Activated naive CD8-positive, alpha-beta T cell treated with anti-CD3 and anti-CD28 coated beads, Interleukin-2, amount 50 U/mL, for 24 hours (primary cell): Measurements from ENCODE around the gene OR10A2.
"Not testable (repeated sequence)": the region's sequence is repeated elsewhere in the genome, so short reads cannot be mapped to it uniquely, and the experiment has no call there.

Experiments used
- ATAC-seq: fragments of 150-1000 bp; cut with Tn5 transposase; one replicate; pipeline ENCODE4 v1.10.0; 2021
- DNase-seq: peaks from one replicate; pipeline ENCODE4 v3.0.0; 2021
- H3K27ac Mint-ChIP-seq: one replicate; pipeline ENCODE4 v1.8.0; 2021; ENCODE audit warnings: mild to moderate bottlenecking, mixed read lengths
- H3K27me3 Mint-ChIP-seq: one replicate; pipeline ENCODE4 v1.8.0; 2021; ENCODE audit warnings: mixed read lengths
- H3K36me3 Mint-ChIP-seq: one replicate; pipeline ENCODE4 v1.8.0; 2021; ENCODE audit warnings: low read depth, mixed read lengths
- H3K4me1 Mint-ChIP-seq: one replicate; pipeline ENCODE4 v1.8.0; 2021; ENCODE audit warnings: mixed read lengths
- H3K4me3 Mint-ChIP-seq: one replicate; pipeline ENCODE4 v1.8.0; 2021; ENCODE audit warnings: mild to moderate bottlenecking, moderate library complexity, mixed read lengths
- H3K9me3 Mint-ChIP-seq: one replicate; pipeline ENCODE4 v1.8.0; 2021; ENCODE audit warnings: mixed read lengths

Gene OR10A2

DNA sequence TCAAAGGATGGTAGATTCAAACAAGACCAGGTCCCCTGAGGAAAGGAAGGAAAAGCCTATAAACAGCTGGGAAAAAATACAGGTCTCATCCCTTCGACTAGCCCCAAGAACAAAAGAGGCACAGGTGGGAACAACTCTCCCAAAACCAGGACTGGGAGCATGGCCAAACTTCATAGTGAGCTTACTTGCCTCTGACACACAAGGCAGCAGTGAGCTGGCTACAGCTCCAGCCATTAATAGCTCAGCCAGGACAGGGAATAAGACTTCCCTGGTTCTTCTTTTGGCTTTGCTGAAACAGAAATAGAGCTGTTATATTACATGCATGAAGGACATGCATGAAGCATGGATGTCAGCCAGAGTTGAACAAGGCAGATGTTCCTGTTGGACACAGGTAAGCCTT, at the start of gene OR10A2:
Gene OR10A2, plus strand, starts transcription at position 97 of the 400 bp plus-strand sequence. CDS start 6,698 bp downstream, outside the sequence.
- no peaks in the 10 kb centered on the region for H3K36me3 Mint-ChIP-seq
- ATAC-seq (no peak), DNase-seq (no peak)
- no peaks in the 10 kb centered on the region for H3K4me1 Mint-ChIP-seq
- no peak within 1 kb of the TSS for H3K27ac Mint-ChIP-seq
- H3K4me3 Mint-ChIP-seq, result no peak within 1 kb of the TSS
- H3K9me3 Mint-ChIP-seq, result peaks cover 4% of the 10 kb centered on the region
- peaks cover 12% of the 10 kb centered on the region for H3K27me3 Mint-ChIP-seq

DNA sequence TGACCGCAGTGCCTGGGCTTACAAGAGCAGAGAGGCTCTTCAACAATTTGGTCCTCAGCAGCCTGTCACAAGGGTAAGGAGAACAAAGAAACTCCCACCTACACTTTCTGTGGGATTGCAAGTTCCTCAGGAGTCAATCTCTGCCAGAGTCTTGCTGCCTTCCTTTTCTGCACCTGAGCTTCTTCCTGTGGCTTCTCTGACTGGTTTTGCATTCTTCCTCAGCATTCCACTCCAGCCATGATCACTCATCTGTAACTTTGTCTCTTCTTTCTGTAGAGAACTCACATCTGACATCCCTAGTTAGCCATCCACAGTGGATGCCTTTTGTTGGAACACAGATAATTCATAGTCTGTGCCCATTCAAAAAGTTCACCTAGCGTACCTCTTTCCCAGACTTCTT, 49.2 kb upstream of the OR10A2 start:
- ATAC-seq, result no peak
- Mint-ChIP-seq H3K27ac (no peak overlapping the region), H3K36me3 (no peaks in the 10 kb centered on the region), H3K4me3 (no peak overlapping the region), H3K27me3 (peaks cover 33% of the 10 kb centered on the region), H3K4me1 (no peaks in the 10 kb centered on the region), H3K9me3 (no peaks in the 10 kb centered on the region)
- no peak for DNase-seq

DNA sequence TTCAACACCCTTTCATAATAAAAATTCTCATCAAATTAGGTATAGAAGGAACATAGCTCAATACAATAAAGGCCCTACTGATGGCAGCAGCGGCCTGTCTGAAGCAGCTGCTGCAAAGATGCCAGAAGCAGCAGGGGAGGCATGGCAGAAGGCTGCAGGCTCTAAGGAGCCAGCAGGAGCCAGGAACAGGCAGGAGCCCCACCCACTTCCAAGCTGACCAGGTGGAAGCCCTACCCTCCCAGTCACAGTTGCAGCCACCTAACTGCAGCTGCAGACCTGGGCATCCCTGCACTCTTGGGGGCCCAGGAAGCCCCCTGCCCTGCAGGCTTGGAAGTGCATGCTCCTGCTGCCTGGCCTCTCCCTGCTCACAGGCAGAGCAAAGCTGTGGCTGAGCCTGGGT, 45.2 kb upstream of the OR10A2 start:
- Mint-ChIP-seq H3K4me3 (no peak overlapping the region), H3K27ac (no peak overlapping the region), H3K4me1 (no peaks in the 10 kb centered on the region), H3K36me3 (no peaks in the 10 kb centered on the region), H3K27me3 (peaks cover 17% of the 10 kb centered on the region), H3K9me3 (peaks cover 5% of the 10 kb centered on the region)
- ATAC-seq (no peak), DNase-seq (no peak)

- Mint-ChIP-seq H3K4me1 (no peaks in the 10 kb centered on the region), H3K27me3 (peaks cover 14% of the 10 kb centered on the region), H3K27ac (no peak overlapping the region), H3K9me3 (peaks cover 5% of the 10 kb centered on the region), H3K4me3 (no peak overlapping the region), H3K36me3 (no peaks in the 10 kb centered on the region)
- DNase-seq (no peak), ATAC-seq (no peak)
These were observed 43.9 kb upstream of the OR10A2 start for GRCh38 chr11:6818967-6819366.

DNA sequence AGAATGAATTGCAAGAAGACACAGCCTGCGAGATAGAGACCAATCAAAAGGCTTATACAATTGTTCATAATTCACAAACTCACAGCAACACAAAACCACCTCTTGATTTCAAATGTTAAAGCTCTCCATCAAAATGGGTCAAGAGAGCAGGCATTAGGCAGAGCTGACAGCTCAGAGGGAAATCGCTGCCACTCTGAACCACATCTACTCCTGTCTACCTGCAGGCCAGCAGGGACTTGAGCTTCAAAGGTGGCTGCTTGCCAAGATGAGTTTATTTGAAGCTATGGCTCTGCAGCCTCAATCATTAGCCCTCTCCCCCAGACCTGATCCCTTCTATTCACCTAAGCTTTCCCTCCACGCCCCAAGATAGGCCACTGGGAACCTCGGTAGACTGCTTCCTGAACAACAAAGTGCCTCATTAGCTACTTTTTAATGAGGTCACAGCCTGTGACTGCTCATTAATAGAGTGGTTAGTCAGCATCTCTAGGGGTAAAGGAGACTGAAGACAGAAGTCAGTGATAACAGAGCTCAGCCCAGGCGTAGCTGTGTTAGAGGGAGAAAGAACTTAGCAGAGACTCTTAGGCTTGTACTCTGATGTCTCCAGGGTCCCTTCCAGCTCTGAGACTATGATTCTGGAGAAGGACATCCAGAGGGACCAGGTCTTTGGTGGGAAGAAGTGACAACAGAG, 38.6 kb upstream of the OR10A2 start:
- no peaks in the 10 kb centered on the region for H3K36me3 Mint-ChIP-seq
- ATAC-seq (no peak), DNase-seq (no peak)
- H3K27ac Mint-ChIP-seq, result no peak overlapping the region
- H3K4me3 Mint-ChIP-seq, result no peak overlapping the region
- peaks cover 5% of the 10 kb centered on the region for H3K9me3 Mint-ChIP-seq
- no peaks in the 10 kb centered on the region for H3K4me1 Mint-ChIP-seq
- H3K27me3 Mint-ChIP-seq, result peaks cover 13% of the 10 kb centered on the region

DNA sequence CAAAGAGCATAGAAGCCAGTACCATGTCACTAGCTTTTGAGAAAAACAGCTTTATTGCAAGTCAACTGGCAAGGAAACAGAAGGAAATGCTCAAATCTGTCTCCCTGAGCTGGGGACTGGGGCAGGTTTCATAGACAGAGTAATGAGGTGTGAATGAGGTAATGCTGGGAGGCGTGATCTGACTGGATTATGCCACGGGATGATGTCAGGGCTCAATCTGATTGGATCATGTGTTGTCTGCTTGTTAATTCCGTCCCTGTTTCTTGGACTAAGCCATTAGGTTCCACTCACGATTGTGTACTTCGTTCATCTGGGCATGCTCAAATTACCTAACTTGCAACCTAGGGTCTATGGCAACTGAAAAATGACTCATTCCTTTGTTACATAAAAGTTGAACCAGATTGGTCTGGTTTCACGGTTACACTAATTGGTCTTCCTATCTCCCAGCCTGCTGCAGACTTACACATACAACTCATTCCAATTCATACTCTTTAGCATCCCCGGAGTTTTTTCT, 37.6 kb upstream of the OR10A2 start:
- no peak for ATAC-seq
- H3K4me1 Mint-ChIP-seq, result no peaks in the 10 kb centered on the region
- H3K4me3 Mint-ChIP-seq, result no peak overlapping the region

GRCh38 chr11:6828103-6828502, 34.8 kb upstream of the OR10A2 start:
- Mint-ChIP-seq H3K9me3 (no peaks in the 10 kb centered on the region), H3K36me3 (no peaks in the 10 kb centered on the region), H3K4me1 (no peaks in the 10 kb centered on the region), H3K27me3 (peaks cover 8% of the 10 kb centered on the region), H3K4me3 (no peak overlapping the region), H3K27ac (no peak overlapping the region)
- ATAC-seq, result no peak
- no peak for DNase-seq

More for the DNA sequence above, 37.6 kb upstream of the OR10A2 start:
- no peaks in the 10 kb centered on the region for H3K36me3 Mint-ChIP-seq
- H3K27me3 Mint-ChIP-seq, result peaks cover 11% of the 10 kb centered on the region
- H3K27ac Mint-ChIP-seq, result no peak overlapping the region
- DNase-seq, result no peak
- H3K9me3 Mint-ChIP-seq, result peaks cover 2% of the 10 kb centered on the region

GRCh38 chr11:6833356-6833755, 29.5 kb upstream of the OR10A2 start:
- Mint-ChIP-seq H3K36me3 (no peaks in the 10 kb centered on the region), H3K9me3 (no peaks in the 10 kb centered on the region), H3K4me1 (no peaks in the 10 kb centered on the region), H3K27ac (no peak overlapping the region), H3K27me3 (peaks cover 5% of the 10 kb centered on the region), H3K4me3 (no peak overlapping the region)
- ATAC-seq (no peak), DNase-seq (no peak)

DNA sequence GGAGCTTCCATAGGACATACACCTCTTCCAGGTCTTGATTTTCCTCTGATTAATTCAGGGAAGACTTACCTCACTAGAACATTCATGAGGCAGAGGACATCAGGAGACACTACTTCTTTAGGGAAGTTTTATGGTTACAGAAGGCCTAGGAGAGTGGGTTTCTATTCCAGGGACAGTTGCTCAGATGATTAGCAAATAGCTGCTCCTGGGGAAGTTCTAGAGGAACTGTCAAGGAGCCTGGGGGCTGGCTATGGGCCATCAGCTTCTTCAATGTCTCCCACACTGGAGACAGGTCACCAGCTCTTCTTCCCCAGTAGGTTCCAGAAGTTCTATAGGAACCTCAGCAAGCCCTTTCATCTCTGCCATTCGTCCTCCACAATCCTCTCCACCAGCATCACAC, 28.8 kb upstream of the OR10A2 start:
- Mint-ChIP-seq H3K4me1 (no peaks in the 10 kb centered on the region), H3K27ac (no peak overlapping the region), H3K27me3 (peaks cover 5% of the 10 kb centered on the region), H3K36me3 (no peaks in the 10 kb centered on the region), H3K9me3 (no peaks in the 10 kb centered on the region), H3K4me3 (no peak overlapping the region)
- no peak for DNase-seq
- no peak for ATAC-seq

GRCh38 chr11:6841694-6842093, 21.2 kb upstream of the OR10A2 start:
- Mint-ChIP-seq H3K27me3 (peaks cover 12% of the 10 kb centered on the region), H3K36me3 (no peaks in the 10 kb centered on the region), H3K4me1 (no peaks in the 10 kb centered on the region), H3K9me3 (no peaks in the 10 kb centered on the region), H3K4me3 (no peak overlapping the region), H3K27ac (no peak overlapping the region)
- no peak for DNase-seq
- ATAC-seq, result no peak

DNA sequence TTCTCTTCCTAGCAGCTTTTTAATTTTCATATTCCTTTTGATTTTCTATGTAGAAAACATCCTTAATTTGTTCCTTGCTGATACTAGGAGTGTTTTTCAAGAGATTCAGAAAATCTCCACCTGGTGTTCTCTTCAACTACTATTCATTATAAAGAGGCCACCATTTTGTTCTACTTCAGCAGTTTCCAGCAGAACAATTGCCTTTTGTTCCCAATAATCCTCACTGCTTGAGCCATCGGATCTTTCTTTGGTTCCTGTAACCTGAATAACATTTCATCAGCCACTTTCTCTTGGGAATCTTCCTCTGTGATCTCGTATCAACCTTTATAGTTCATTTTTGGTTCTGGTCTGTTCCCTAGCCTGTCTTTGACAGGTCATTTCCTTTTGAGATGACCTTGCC, 19.2 kb upstream of the OR10A2 start:
- no peaks in the 10 kb centered on the region for H3K9me3 Mint-ChIP-seq

GRCh38 chr11:6844356-6844755, 18.5 kb upstream of the OR10A2 start:
- Mint-ChIP-seq H3K4me3 (no peak overlapping the region), H3K4me1 (no peaks in the 10 kb centered on the region), H3K9me3 (no peaks in the 10 kb centered on the region), H3K27ac (no peak overlapping the region), H3K36me3 (no peaks in the 10 kb centered on the region), H3K27me3 (peaks cover 13% of the 10 kb centered on the region)
- DNase-seq (no peak), ATAC-seq (no peak)

More for the DNA sequence above, 19.2 kb upstream of the OR10A2 start:
- no peak for ATAC-seq
- H3K4me1 Mint-ChIP-seq, result no peaks in the 10 kb centered on the region
- no peak overlapping the region for H3K4me3 Mint-ChIP-seq
- peaks cover 12% of the 10 kb centered on the region for H3K27me3 Mint-ChIP-seq
- DNase-seq, result no peak
- H3K27ac Mint-ChIP-seq, result no peak overlapping the region
- no peaks in the 10 kb centered on the region for H3K36me3 Mint-ChIP-seq

- no peak within 1 kb of the TSS for H3K4me3 Mint-ChIP-seq
- H3K9me3 Mint-ChIP-seq, result peaks cover under 1% of the 10 kb centered on the region
- ATAC-seq (no peak), DNase-seq (no peak)
- H3K27ac Mint-ChIP-seq, result no peak within 1 kb of the TSS
- H3K27me3 Mint-ChIP-seq, result peaks cover 14% of the 10 kb centered on the region
- H3K4me1 Mint-ChIP-seq, result no peaks in the 10 kb centered on the region
- H3K36me3 Mint-ChIP-seq, result no peaks in the 10 kb centered on the region
These were observed 17.5 kb upstream of the OR10A2 start, which contains the start of gene OR10A5 for GRCh38 chr11:6845383-6845782. OR10A5 (plus strand) TSS chr11:6845683; CDS start chr11:6845683, 0 bp downstream.

GRCh38 chr11:6850526-6850925, 12.3 kb upstream of the OR10A2 start:
- H3K9me3 Mint-ChIP-seq, result peaks cover 25% of the 10 kb centered on the region

GRCh38 chr11:6854801-6855200, 8.1 kb upstream of the OR10A2 start:
- H3K36me3 Mint-ChIP-seq, DNase-seq, H3K27ac Mint-ChIP-seq, H3K4me3 Mint-ChIP-seq, ATAC-seq, H3K27me3 Mint-ChIP-seq, H3K4me1 Mint-ChIP-seq: not testable (repeated sequence)
- peaks cover 29% of the 10 kb centered on the region for H3K9me3 Mint-ChIP-seq

More at GRCh38 chr11:6850526-6850925, 12.3 kb upstream of the OR10A2 start:
- ATAC-seq, result no peak
- Mint-ChIP-seq H3K4me1 (no peaks in the 10 kb centered on the region), H3K27ac (no peak overlapping the region), H3K27me3 (peaks cover 3% of the 10 kb centered on the region), H3K36me3 (no peaks in the 10 kb centered on the region), H3K4me3 (no peak overlapping the region)
- no peak for DNase-seq
